Endothelial cell of umbilical vein (primary cell): ENCODE measurements around the gene FBH1. TPM values are rescaled to one million over a fixed set of nuclear protein-coding genes. Genes with fewer than 3 reads are reported as not detected.

Experiments
- BruUV-seq: library from RNA; stranded (reverse); fragments of 400-500 nt; replicated peaks from 2 replicates; lab custom pipeline; 2021; lab: Mats Ljungman, UMichigan
- CTCF ChIA-PET: fragments of 300-600, 350-600 bp; sonication (Branson Sonifier 250); formaldehyde crosslinking; loops from one replicate; lab custom pipeline; 2021; ENCODE audit warnings: antibody characterized with exemption, inconsistent platforms; lab: Charles Lee
- POLR2A ChIA-PET: fragments of 300-600, 350-600 bp; sonication (Branson Sonifier 250); formaldehyde crosslinking; loops from one replicate; lab custom pipeline; 2021; ENCODE audit warnings: antibody characterized with exemption, inconsistent platforms; lab: Charles Lee
- DNase-seq: peaks from one replicate; pipeline ENCODE4 v3.0.0-alpha.2; 2011; ENCODE audit warnings: low read depth, low spot score
- FAIRE-seq: peaks from 2 replicates; lab custom pipeline; 2011; peaks lifted over from hg19 to GRCh38; lab: Jason Lieb, UNC
- H2AFZ ChIP-seq: 2 replicates; pipeline ENCODE4 v1.6.0; 2012; ENCODE audit warnings: low read depth, low read length, control low read depth, inconsistent platforms
- H3K27ac ChIP-seq: 2 replicates; pipeline ENCODE4 v1.5.1; 2011; ENCODE audit warnings: low read depth, mild to moderate bottlenecking, control low read depth, low read length, moderate library complexity; ENCODE audit not compliant: insufficient read depth
- H3K27me3 ChIP-seq, 2 experiments: 2 replicates each; pipeline versions ENCODE4 v1.6.0 to v1.6.1; 2011; ENCODE audit warnings: low read length in 2 of 2, mixed read lengths in 1 of 2; ENCODE audit not compliant: control insufficient read depth in 2 of 2, insufficient read depth in 2 of 2
- H3K36me3 ChIP-seq, 2 experiments: 2 replicates in 1 of 2; 3 replicates in 1 of 2; pipeline ENCODE4 v1.5.1; 2011; ENCODE audit warnings: low read length in 2 of 2, mild to moderate bottlenecking in 1 of 2, moderate library complexity in 1 of 2; ENCODE audit not compliant: control insufficient read depth in 2 of 2, insufficient read depth in 2 of 2; ENCODE audit errors: extremely low read depth in 1 of 2
- H3K4me1 ChIP-seq: 3 replicates; pipeline ENCODE4 v1.5.1; 2011; ENCODE audit warnings: mild to moderate bottlenecking, low read length; ENCODE audit not compliant: control insufficient read depth, insufficient read depth; ENCODE audit errors: extremely low read depth
- H3K4me2 ChIP-seq: 2 replicates; pipeline ENCODE4 v1.6.1; 2011; ENCODE audit warnings: low read length, control low read depth, mixed read lengths; ENCODE audit not compliant: insufficient read depth
- H3K4me3 ChIP-seq, 3 experiments: fragments of 200-600 bp in 1 of 3; sonication (generic), shearing (Covaris generic) in 1 of 3; replicated peaks in 1 of 3; 2 replicates each; pipeline ENCODE4 v1.5.1; 2011 to 2016; ENCODE audit warnings: control low read depth in 3 of 3, low read length in 3 of 3, mild to moderate bottlenecking in 2 of 3, inconsistent platforms in 1 of 3, low read depth in 1 of 3, moderate library complexity in 1 of 3; ENCODE audit not compliant: insufficient read depth in 1 of 3
- H3K79me2 ChIP-seq: 2 replicates; pipeline ENCODE4 v1.6.0; 2012; ENCODE audit warnings: low read length, inconsistent platforms; ENCODE audit not compliant: control insufficient read depth, insufficient read depth
- H3K9ac ChIP-seq: replicated peaks from 2 replicates; pipeline ENCODE3; 2011; ENCODE audit warnings: low read length, control low read depth; ENCODE audit not compliant: insufficient read depth; ENCODE audit errors: extremely low read depth
- H3K9me1 ChIP-seq: replicated peaks from 3 replicates; pipeline ENCODE4 v1.6.0; 2011; ENCODE audit warnings: mild to moderate bottlenecking, low read length; ENCODE audit not compliant: control insufficient read depth, insufficient read depth; ENCODE audit errors: extremely low read depth
- H3K9me3 ChIP-seq: replicated peaks from 2 replicates; pipeline ENCODE4 v1.5.1; 2012; ENCODE audit warnings: low read length, inconsistent platforms; ENCODE audit not compliant: control insufficient read depth, insufficient read depth
- H4K20me1 ChIP-seq: replicated peaks from 2 replicates; pipeline ENCODE3; 2011; ENCODE audit warnings: mild to moderate bottlenecking, low read length; ENCODE audit not compliant: control insufficient read depth, insufficient read depth; ENCODE audit errors: extremely low read depth
- CTCF ChIP-seq, 2 donors: IDR thresholded peaks; 1 replicate in 1 of 2; 2 replicates in 1 of 2; pipeline ENCODE4 v1.5.1; 2011; ENCODE audit warnings: low read length in 2 of 2, mild to moderate bottlenecking in 2 of 2, moderate library complexity in 2 of 2, control low read depth in 1 of 2, inconsistent platforms in 1 of 2, low read depth in 1 of 2; ENCODE audit not compliant: insufficient read depth in 1 of 2; ENCODE audit errors: extremely low read depth in 1 of 2
- GATA2 ChIP-seq: IDR thresholded peaks from 2 replicates; pipeline ENCODE4 v1.7.0; 2011; ENCODE audit warnings: low read depth, mild to moderate bottlenecking, moderate library complexity, mixed read lengths, low read length; ENCODE audit not compliant: insufficient read length, insufficient read depth
- MAX ChIP-seq: IDR thresholded peaks from 2 replicates; pipeline ENCODE4 v1.6.1; 2011; ENCODE audit not compliant: insufficient read depth, insufficient read length
- MYC ChIP-seq: IDR thresholded peaks from one replicate; pipeline ENCODE4 v1.6.1; 2011; ENCODE audit warnings: mild to moderate bottlenecking, low read depth, low read length
- POLR2A ChIP-seq: IDR thresholded peaks from 2 replicates; pipeline ENCODE4 v1.6.1; 2012; ENCODE audit warnings: low read depth, mild to moderate bottlenecking, control low read depth, low read length
- POLR2AphosphoS5 ChIP-seq: IDR thresholded peaks from 2 replicates; pipeline ENCODE4 v1.6.1; 2012; ENCODE audit warnings: low read depth, mild to moderate bottlenecking, control low read depth, low read length, moderate library complexity; ENCODE audit not compliant: insufficient read depth
- dilution Hi-C: fragments of 300-500 bp; cut with MboI; formaldehyde crosslinking; loops from one replicate; pipeline ENCODE4 v1.15.0; 2019; ENCODE audit warnings: low sequenced_read_pairs; ENCODE audit not compliant: extremely low pct_ligation_motif_present
- intact Hi-C: fragments of 100-400 bp; cut with micrococcal nuclease; formaldehyde crosslinking; loops from one replicate; pipeline ENCODE4 v1.10.0; 2022
- polyA plus RNA-seq, 4 experiments: library from polyadenylated mRNA; depleted of rRNA in 3 of 4; stranded (reverse) in 3 of 4; unstranded in 1 of 4; fragments of >200 nt; gene quantifications; 2 replicates each; pipeline versions ENCODE4 v1.2.1 to v1.2.3, GENCODE V29; 2011 to 2012; ENCODE audit warnings: missing spikeins in 1 of 4
- total RNA-seq: library from RNA; stranded (reverse); gene quantifications from 2 replicates; pipeline ENCODE4 v1.2.3, GENCODE V29; 2021

Gene FBH1
- total and polyA plus RNA-seq, 2 donors (not counting 3 experiments of a cell fraction or from before 2014, with no cell fraction given), result 71.4 to 97.0 TPM

- POLR2A ChIA-PET, result no interaction called here
- no peak for FAIRE-seq
- H2AFZ ChIP-seq, result no peak overlapping the region
Measured at GRCh38 chr10:5860066-5860465, 30.0 kb upstream of the FBH1 start.

More at GRCh38 chr10:5860066-5860465, 30.0 kb upstream of the FBH1 start:
- peaks cover 8% of the 10 kb centered on the region for H3K4me1 ChIP-seq
- H3K9me1 ChIP-seq, result no peaks in the 10 kb centered on the region
- H3K27ac ChIP-seq, result no peak overlapping the region
- H3K79me2 ChIP-seq, result no peaks in the 10 kb centered on the region
- no peak overlapping the region for H3K4me2 ChIP-seq
- H3K27me3 ChIP-seq, result no peaks in the 10 kb centered on the region
- dilution Hi-C loops, result no loop called here
- H3K9ac ChIP-seq, result no peak overlapping the region
- TF ChIP-seq MAX (no peak), MYC (no peak), POLR2A (no peak), CTCF (IDR thresholded peaks at IDR 0.05; ENCODE audit: extremely low read depth in 1 of 2, insufficient read depth in 1 of 2, low read depth in 1 of 2, low read length in 2 of 2) (no peak), POLR2AphosphoS5 (no peak), GATA2 (no peak)
- no peaks in the 10 kb centered on the region for H3K36me3 ChIP-seq
- no peak for DNase-seq
- no peak overlapping the region for H3K4me3 ChIP-seq
- H4K20me1 ChIP-seq, result no peaks in the 10 kb centered on the region
- no TSS peak for BruUV-seq
- intact Hi-C loops, result no loop called here
- no peaks in the 10 kb centered on the region for H3K9me3 ChIP-seq
- CTCF ChIA-PET, result interaction anchor here (0.9 kb wide), 1 partner anchor 14 kb away, joined by 3 read pairs; no protein-coding TSS in a partner anchor
